DMS53 treated with DMSO at 0.1 percent for 48 hours (cell line): ENCODE measurements around the gene CLBA1.

Experiments used
- DNase-seq: peaks from one replicate; lab custom pipeline; 2025; ENCODE audit not compliant: unreplicated experiment; lab: John Stamatoyannopoulos, UW

CLBA1 gene

DNA sequence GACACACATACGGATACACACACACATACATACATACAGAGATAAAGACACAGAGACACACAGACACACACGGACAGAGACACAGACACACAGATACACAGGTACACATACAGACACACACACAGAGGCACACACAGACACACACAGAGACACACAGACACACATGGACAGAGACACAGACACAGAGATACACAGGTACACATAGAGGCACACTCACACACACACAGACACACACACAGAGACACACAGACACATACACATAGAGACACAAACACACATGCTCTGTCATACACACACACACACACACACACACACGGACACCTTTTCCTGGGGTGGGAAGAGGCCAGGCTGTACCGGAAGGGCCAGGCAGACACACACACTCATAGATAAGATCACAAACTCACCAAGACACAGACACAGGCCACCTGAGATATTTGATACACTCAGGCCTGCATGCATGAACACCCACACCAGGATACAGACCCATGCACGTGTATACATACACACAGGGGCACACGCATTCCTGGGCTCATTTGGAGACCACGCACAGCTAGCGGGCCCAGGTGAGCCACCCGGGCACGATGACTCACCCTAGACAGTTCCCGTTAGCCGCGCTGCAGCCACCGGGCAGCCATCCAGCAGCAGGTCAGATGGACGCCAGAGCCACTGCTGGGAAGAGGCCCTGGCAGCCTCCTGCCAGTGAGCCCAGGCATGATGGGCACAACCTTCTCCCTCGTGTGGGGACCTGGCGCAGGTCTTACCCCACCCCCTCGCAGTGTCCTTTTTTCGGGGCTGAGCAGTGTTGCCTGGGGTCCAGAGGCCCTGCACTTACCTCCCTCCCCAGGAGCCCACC lies 5.6 kb upstream of the CLBA1 start:
- DNase-seq, result peak; percentile 20

DNA sequence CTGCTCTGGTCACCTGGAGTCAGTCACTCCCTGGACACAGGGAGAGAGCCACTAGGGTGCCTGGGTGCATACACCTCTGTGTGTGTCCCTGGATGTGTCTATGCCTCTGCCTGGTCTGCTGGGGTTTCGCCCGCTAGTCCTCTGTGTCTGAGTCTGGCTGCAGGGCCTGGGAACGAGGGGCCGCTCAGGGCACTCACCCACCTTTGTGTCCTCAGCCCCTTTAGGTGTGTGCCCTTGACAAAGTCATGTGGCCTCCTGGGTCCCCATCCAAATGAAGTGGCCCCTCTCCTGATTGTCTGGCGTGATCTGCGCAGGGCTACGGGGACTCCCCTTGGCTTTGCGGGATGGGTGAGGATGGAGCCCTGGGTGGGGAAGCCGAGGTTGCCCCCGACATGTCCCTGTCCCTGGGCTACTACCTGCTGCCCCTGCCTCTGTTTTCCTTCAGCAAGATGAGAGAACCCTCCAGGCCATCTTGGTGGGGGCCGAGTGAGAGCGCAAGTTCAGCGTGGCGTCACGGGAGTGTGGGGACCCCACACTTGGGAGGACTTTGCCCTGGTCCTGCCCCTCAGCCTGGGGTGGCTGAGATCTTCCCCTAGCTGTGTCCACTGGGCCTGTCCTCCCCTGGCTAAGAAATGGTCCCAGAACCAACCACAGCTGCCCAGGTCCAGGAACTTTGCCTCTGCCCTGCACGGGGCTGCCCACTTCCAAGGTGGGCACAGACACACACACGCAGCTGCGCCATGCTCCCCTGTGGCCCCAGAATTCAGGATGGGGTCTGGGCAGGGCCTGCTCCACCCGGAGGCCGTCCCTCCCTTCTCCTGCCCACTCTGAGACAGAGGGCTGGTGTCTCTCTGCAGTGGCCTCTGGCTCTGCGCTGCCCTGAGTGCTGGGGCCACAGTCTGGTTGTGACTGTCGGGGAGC lies 4.7 kb upstream of the CLBA1 start:
- no peak for DNase-seq

DNA sequence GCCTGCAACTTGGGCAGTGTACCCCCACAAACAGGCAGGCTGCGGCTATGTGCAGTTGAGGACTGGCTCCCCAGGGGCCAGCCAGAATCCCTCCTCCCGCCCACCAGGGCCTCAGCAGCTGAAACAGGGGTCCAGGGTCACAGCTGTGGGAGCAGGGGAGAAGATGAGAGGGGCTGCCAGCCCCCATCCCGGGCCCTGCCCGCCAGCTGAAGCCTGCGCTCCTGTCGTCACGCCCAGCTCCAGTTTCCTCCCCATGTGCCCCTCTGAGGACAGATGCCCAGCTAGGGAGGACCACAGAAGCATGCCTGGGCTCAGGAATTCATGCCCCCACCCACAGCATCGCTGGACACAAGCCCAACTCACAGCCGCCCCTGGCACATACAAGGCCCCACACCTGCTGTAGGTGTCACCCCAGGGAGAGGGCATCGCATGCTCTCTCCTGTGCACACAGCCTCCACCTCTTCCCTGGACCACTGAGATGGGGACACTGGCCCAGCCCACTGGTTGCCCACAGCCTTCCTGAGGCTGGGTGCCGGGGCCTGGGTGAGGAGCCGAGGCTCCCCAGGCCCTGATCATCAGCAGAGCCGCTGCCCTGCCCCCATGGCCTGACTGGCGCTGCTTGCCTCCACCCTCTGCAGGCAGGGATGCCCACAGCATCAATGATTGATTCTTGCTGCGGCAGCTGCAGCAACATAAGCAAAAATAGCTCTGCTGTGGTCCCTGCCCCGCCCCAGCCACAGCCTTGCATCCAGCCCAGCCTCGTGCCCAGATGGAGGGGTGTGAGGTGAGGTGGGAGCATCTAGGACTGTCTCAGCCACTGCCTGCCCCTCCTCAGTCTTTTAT lies 3.7 kb upstream of the CLBA1 start:
- DNase-seq, result no peak

DNA sequence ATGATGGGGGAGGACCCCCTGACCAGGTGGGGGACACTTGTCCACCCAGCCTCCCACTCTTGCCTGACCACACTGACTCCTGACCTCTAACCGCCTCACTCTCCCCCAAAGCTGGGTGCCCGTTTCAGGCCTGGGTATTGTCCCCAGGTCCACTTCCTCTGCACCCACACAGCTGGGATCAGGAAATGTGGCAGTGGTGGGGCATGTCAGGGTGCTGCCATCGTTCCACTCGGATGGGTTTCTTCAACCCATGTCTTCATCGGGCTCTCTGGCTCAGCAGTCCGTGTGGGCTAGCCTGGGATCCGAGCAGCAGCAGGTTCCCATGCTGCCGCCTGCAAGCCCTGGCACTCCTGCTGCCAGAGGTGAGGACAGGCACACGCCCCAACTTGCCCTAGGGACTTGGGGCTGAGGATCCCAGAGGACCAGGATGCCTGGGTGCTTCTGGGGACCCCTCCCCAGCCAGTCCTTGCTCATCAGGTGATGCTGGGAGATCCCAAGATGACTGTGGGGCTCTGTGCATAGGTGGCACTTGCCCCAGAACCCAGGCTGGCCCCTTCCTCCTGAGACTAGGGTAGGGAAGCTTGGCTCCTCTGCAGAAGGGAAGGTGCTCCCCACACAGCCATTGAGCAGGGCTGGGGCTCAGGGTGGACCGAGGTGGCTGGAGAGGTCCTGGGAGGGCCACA lies 2.9 kb upstream of the CLBA1 start:
- DNase-seq, result no peak

DNA sequence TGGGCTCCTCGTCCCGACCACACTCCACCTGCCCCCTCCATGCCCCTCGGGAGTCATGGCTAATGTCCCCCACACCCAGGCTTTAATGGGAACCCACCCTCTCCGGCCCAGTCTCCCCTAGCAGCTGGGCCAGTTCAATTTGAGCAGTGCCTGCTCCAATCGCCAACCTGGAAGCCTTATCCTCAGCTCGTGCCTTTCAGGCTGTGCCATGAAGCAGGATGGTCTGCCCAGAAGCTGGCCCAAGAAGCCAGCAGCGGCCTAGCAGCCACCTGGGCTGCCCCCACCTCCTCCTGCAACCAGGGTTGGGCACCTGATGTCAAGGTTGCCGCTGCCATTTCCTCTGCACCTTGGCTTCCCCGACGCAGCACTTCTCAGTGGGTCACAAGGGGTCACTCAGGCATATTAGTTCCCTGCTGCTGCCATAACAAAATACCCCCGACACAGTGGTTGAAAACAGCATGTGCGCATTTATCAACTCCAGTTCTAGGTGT lies 2.3 kb upstream of the CLBA1 start:
- DNase-seq, result no peak

DNA sequence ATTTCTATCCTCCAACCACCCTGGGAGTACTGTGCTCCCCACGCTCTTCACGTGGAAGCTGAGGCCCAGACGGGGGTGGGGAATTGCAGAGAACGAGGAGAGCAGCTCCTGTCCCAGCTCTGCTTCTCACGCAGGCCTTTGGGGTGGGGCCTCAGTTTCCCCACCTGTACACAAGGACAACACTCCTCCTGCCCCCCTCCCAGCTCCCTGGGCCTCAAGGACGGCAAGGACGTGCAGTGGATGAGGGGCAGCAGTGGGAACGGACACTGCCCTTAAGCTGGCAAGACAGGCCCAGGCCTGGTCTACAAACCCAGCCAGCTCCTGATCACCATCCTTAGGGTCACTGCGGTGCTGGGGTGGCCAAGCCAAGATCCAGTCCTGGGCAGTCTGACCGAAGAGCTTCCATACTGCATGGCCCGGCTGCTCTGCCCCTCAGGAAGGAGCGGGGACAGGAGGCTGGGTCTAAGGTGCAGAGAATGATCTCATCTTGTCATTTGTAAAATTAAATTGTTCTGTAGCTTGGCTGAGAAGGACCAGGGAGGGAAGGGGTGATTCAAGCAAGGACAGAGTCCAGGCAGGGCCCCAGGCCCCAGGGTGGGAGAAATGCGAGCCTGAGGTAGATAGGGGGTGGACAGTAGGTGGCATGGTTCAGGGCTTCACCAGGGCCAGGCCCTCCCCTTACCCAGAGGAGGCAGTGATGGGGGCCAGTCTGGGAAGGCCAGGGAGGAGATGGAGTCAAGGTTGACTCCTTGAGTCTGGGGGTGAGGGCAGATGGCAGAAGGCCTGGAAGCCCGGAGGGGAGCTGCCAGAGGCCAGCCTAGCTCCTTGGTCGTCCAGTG lies 1.3 kb upstream of the CLBA1 start:
- no peak for DNase-seq

DNA sequence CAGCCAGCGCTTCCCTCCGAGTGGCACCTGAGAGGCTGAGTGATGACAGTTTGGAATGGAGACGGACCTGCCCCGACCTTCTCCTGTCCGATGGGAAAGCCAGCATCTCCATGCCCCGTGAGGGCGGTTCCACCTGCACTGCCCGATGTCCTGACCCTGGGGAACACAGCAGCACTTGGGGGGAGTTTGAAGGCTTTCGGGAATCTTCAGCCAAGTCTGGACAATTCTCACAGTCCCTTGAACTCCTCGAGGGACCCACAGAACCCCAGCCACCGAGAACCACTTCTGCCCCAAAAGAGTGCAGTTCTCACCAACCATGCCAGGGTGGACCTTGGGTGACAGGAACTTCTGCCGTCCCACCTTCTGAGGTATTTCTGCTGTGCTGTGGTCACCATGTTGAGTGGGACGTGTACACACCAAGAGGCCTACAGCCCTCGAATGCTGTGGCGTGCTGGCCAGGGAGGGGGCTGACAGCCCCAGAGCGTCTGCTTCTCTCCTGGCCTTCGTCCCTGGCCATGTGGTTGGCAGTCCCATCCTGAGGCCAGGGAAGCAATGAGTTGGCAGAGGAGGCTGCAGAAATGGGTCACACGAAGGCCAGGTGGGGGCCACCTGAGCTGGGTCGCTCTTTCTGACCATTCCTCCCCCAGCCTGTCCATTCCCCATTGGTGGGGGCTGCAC lies 1.0 kb downstream of the CLBA1 start:
- DNase-seq, result no peak

DNA sequence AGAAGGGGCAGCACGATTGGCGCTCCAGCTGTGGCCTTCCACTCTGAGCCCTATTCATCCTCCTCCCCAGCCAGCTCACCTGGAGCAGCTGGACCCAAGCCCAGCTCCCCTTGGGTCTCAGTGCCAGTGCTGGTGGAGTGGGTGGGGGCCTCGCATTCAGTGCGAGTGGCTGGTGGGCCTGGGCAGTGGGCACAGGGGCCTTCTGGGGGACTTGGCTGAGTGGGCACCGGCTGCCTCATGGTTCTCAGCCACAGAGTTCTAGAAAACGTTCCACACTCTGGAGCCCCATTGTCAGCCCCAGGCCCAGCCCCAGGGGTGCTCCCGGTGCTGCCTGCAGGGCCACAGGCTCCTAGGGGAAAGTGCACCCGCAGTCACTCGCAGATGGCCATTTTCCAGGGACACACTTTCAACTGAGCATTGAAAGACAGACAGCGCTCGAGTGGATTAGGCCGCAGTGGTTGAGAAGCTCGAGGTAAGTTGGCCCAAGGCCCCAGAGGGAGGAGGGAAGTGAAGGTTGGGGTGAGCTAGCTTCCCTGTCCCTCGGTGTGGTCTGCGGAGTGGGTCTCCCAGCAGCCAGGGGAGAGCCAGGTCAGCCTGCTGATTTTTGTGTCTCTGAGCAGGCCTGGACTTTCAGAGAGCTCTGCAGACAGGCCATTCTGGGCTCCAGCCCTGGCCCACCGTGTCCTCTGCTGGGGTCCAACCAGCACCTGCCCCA lies 3.8 kb downstream of the CLBA1 start:
- no peak for DNase-seq

DNA sequence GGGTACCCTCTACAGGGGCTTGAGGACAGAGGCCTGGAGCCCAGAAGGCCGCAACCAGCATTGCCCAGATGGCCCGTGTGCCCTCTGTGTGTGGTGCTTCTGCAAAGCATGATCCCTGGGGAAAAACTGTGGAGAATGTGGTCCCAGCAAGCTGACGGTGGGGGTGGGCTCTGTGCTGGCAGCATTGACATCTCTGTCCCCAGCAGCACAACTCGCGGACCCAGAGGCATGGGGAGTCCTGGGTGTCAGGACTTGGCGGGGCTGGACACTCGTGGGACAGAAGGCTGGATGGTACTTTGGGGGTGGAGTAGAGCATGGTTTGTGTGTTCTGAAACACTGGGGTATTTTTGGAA lies 4.3 kb downstream of the CLBA1 start:
- no peak for DNase-seq

DNA sequence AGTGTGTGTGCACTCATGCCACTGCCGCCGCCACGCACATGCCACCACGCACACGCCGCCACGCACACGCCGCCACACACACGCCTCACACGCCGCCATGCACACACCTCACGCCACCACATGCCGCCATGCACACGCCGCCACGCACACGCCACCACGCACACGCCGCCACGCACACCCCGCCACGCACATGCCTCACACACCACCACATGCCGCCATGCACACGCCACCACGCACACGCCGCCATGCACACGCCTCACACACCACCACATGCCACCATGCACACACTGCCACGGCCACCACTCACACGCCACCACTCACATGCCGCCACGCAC lies 6.3 kb downstream of the CLBA1 start:
- no peak for DNase-seq

DNA sequence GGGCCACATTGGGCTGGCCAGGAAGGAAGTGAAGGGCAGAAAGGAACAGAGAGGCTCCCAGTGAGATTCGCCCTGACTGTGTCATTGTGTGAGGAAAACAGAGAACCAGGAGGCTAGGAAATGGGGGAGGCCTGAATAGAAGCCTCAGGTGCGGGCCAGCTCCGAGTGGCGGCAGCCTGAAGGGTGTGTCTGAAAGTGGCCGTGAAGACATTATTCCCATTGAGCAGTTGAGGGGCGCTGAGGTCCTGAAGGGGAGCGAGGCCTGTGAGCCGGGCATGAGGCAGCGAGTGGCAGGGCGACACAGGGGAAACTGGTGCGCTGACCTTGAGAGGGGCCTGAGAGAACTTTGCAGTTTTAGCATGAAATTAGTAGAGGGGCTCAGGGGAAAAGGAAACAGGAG lies 6.9 kb downstream of the CLBA1 start:
- no peak for DNase-seq

DNA sequence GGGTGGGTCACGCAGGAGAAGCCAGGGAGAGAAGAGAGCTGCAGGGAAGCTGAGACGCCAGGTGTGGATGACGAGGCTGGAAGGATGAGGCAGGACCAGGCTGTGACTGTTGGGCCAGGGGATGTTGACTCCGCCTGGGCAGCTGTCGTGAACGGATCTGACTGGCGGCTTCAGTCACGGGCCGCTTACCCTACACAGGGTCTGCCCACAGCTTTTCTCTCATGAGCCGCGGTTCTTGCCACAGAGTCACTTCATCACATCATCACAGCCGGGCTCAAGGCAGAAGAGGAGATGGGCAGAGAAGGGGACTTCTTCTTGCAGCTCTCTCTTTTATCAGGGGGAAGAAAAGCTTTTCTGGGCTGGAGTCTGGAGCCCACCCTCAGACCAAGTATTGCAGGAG lies 7.7 kb downstream of the CLBA1 start:
- no peak for DNase-seq

DNA sequence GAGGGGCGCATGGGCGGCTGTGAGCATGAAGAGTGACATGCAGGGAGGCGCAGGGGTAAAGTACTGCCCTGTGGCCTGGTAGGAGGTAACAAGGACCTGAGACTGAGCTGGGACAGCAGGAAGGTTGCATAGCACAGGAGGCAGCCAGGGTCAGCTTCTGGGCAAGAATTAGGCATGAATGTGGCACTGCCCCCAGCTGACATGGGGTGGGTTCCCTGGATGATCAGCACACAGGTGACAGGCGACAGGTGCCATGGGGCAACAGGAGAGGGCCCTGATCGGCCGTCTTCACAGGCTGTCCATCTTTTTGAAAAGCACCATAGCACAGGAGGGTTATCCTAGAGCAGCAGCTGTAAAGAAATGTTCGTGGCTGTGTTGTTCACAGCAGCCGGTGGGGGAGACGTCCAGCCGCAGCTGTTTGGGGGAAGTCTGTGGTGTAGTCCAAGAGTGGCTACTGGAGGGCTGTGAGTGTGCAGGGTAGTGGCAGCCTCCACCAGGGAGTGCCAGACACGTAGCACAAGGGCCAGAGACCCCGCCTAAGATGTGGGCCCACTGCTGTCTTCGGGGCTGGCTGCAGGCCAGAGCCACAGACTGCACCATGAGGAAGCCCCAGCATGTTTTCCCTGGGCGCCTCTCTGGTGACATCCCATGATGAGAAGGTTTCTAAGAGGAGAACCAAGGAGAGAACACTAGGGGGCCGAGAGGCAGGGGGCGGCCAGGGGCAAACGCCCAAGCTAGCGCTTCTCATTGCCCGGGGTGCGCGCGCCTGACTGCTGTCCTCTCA lies 8.4 kb downstream of the CLBA1 start:
- no peak for DNase-seq

DNA sequence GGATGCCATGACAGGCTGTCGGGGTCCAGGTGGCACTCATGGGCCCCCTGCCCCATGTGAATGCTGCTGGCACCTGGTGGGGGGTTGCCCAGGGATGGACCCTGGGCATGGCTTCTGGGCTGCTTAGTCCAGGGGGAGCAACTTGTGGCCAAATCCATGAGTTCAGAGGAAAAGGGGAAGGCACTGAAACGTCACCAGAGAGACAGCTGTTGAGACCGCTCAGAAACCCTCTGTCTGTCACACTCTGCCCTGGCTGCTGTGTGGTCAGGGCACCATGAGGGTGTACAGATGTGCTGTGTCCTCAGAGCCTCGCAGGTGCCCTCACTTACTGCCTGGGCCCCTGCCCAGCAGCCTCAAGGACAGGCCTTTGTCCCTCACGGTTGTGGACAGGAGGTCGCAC lies 9.4 kb downstream of the CLBA1 start:
- no peak for DNase-seq

DNA sequence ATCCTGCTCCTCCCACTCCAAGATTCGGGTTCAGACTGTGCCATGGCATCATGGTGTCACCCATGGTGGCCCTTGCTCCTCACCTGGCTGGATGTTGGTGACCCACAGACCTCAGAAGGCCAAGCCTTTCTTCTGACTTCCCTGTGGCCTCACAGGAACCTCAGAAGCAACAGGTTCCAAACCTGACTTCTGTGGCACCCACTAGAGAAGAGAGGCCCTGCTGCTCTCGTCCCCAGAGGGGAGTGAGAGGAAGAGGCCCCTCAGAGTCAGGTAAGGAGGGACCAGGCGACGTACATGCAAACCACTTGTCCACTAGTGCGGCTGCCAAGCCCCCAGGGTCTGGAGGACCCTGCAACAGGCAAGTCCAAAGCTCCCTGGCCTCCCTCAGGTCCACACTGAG lies 10.4 kb downstream of the CLBA1 start:
- no peak for DNase-seq

DNA sequence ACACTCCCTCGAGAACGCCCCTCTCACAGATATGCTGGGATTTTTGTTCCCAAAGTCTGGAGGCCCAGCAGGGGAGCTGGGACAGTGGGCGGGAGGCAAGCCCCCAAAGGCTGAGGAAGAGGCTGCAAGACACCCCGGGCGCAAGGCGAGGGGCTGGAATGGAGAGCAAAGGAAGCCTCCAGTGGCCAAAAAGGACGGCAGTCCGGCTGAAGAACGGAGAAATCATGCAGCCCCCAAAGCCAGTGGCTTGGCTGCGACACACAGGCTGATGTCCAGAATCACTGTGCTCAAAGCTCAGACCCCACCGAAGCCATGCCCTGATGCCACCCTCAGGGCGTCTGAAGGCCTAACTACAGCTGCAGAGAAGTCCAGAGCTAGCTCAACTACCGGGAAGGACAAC lies 10.9 kb downstream of the CLBA1 start:
- no peak for DNase-seq

DNA sequence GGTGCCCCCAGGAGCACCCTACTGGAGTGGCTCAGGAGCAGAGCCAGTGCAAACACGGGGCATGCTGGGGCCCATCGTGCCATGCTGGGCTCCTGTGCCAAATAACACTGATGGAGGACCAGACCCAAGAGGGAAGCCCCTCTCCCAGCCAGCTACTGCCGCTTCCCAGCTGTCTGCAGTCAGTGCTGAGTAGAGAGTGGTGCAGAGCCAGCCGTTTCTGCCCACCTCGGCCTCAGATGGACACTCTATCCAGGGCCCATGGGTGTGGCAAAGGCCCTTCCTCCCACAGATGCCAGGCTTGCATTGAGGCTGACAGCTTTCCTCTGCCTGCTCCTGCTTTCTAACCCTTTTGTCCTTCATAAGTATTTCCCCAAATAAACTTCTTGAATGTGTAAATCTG lies 13.2 kb downstream of the CLBA1 start:
- no peak for DNase-seq

DNA sequence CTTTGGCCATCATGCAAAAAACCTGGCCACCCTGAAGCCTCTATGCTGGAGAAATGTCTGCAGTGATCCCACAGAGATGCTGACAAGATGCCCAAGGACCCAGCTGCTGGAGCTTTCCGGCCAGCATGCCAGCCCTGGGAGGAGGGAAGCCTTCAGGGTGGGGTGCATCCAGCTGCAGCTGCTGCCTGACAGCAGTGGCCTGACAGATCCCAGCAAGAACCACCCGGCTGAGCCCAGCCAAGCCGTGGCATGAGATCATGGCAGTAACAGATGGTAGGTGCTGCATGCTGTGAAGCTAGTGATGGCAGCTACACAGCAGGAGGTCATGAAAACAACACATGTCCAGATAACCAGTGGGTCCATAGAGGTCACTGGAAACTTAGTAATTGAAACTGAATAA lies 13.8 kb downstream of the CLBA1 start:
- DNase-seq, result no peak
